Stimulated activated CD8-positive, alpha-beta memory T cell treated with anti-CD3 and anti-CD28 coated beads, Interleukin-7, amount 100 ng/mL, for 1 hour (primary cell): ENCODE results near the gene PTPRE.
"Not testable (repeated sequence)": the region's sequence is repeated elsewhere in the genome, so short reads cannot be mapped to it uniquely, and the experiment has no call there.

Source experiments
- DNase-seq, 2 donors: peaks; one replicate each; pipeline ENCODE4 v3.0.0-alpha.2; 2020; ENCODE audit warnings: low read depth in 2 of 2

PTPRE gene

DNA sequence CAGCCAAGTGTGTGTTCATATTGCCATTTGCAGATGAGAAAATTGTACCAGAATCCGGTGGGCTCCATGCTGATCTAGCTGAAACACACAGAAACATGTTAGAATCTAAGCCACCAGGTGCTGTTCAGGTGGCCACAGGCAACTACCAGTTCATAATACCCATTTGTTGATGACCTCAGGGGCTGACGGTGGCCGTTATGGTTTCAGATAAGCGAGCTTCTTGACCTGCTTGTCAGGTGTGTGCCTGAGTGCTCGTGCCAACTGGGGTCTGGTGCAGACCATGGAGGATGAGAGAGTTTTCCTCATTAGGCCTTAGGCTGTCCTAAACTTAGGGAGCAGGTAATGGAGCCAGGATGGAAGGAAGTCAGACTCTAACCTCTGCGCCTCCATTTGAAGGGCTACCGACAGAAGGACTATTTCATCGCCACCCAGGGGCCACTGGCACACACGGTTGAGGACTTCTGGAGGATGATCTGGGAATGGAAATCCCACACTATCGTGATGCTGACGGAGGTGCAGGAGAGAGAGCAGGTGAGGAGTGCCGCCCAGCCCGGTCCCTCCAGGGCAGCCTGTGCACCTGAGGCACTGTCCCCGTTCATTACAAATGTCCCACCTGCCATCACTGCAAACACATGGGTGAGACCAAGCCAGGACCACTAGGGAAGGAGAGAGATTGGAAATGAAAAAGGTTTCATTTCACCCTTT is 166.2 kb downstream of the PTPRE start:
- DNase-seq, result no peak

DNA sequence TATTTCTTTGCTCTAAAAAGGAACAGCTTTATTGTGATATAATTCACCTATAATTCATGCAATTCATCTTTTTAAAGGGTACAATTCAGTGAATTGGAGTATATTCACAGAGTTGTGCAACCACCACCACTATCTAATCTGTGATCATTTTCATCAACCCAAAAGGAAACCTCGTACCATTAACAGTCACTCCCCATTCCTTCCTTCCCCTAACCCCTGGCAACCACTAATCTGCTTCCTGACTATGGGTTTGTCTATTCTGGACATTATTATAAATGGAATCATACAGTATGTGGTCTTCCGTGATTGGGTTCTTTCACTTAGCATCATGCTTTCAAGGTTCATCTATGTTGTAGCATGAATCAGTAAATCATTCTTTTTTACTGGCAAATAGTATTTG is 167.0 kb downstream of the PTPRE start:
- DNase-seq, result no peak

DNA sequence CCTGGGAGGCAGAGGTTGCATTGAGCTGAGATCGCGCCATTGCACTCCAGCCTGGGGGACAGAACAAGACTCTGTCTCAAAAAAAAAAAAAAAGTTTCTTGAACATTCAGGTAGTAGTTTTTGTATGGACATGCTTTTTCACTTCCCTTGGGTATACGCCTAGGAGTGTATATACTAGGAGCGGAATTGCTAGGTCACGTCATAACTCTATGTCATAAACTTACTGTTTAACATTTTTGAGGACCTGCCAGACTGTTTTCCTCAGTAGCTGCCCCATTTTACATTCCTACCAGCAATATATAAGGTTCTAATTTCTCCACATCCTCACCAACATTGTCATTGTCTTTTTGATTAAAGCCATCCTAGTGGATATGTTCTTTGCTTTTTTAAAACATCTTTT is 167.7 kb downstream of the PTPRE start:
- no peak for DNase-seq

DNA sequence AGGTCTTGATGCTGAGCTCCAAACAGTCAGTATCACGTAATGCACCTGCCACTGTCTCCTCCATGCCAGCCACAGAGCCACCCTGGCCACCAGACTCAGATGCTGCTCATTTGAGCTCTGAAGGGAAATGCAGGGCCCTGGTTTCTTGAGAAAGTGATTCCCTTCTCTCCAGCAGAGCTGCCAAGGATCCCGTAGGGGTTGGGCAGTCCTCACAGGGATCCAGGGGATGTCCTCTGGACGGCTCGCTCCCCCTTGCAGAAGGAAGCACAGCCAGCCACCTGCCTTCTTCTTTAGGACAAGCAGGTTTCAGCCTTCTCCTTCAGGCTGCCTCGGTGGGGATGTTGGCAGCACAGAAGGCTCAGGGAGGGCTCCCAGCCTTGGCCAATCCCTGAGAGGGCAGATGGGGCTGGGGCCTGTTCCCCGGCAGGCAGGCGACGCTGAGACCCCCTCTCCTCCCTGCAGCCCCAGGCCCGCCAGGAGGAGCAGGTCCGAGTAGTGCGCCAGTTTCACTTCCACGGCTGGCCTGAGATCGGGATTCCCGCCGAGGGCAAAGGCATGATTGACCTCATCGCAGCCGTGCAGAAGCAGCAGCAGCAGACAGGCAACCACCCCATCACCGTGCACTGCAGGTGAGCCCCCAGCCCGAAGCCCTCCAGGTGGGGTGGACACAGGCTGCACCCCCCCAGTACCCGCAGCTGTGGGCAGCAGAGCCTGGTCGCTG is 170.4 kb downstream of the PTPRE start:
- DNase-seq, result no peak

DNA sequence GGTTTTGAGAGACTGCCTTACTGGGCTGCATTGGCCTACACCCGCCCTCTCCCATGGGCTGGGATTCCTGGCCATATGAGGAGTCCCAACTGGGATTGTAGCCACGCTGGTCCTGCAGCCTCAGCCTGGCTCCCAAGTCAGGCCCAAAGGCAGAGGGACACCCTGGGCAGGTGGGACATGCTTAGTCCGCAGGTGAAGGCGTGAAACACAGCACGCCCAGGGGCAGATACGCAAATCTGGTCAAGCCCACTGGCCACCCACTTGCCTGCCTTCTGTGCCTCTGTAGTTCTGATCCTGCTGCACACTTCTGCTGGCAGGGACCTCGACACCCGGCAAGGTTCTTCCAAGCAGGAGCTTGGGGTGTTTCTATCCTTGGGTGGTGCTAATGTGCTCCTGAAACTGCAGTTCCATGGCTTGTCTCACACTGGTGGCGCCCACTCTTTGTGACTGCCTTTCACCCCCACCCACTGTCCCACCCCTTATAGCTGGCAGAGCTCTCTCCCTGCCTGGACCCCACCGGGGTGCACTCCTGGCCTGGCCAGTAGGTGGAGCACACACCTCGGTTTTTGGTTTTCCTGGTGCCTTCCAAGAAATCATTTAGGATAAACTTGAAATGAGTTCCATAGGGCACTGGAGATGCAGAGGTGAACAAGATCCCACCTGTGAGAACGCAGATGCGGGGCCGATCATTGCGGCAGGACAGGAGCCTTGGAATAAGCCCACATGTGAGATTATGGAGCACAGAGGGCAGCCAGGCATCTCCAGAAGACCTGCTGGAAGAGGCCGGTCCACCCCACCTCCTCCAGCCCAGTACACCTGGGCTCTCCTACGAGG is 171.4 kb downstream of the PTPRE start:
- no peak for DNase-seq

DNA sequence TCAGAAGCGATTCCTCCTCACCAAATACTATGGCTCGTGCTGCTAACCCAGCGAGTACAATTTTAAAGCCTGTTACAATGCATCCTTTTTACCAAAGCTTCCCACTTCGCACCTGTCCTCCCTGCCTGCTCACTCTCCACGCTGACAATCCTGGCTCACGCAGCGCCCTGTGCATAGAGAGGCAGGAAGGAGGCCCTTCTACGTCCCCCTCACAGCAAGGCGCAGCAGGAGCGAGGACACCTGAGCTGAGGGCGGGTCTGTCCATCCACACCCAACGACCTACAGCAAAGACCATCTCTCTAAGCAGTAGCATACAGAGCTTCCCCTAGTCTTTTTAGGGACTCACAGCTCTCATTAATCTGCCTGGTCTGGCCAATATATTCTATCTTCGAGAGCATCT is 173.3 kb downstream of the PTPRE start:
- DNase-seq, result no peak

DNA sequence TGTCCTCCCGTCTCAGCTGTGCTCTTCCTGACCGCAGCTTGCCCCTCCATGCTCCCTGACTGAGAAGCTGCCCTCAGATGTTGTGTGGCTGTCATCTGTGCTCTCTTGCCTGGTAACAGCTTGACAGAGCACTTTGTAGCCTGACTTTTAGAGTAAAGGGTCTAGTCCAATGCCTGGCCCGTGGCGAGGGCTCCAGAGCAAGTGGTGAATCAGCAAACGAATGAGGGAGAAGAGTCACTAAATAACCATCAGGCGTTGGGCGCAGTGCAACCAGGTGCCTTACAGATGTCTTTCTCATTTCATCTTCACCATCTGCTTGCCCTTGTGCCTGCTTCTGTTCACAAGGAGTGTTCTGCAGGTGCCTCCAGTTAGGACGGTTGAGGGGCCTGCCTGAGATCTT is 173.7 kb downstream of the PTPRE start:
- no peak for DNase-seq

DNA sequence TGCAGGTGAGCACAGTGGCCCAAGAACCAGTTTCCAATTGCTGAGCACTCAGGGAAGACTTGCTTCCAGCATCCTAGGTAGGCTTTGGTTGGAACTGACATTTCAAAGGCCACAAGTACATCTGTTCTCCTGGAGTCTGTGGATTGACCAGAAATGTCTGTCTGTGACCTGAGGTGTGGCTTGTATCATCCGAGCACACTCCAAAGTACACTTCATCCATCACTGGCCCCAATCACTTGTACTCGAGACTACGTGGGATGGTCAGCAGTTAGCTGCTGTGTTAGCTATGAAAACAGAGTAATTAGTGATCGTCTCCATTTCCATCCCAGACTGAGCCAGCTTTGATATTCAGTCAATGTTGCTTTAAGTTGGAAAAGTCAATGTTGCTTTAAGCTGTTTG is 174.3 kb downstream of the PTPRE start:
- DNase-seq, result no peak

DNA sequence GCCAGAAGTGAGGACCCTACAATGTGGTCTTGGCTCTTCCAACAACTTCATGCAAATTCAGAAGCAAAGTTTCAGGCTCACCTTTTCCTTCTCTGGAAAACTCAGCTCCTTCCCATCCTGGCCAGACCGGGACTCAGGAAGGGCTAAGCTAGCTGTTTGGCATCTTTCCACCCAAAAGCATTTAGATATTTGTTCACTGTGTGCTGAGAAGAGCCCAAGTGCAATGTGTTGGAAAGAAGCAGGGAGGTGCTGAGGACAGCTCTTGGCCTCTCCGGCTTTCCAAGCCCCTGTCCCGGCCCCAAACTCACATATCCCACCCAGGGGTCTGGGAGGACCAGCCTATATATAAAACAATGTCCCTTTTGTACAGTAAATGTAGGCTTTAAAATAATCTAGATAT is 174.8 kb downstream of the PTPRE start:
- no peak for DNase-seq

DNA sequence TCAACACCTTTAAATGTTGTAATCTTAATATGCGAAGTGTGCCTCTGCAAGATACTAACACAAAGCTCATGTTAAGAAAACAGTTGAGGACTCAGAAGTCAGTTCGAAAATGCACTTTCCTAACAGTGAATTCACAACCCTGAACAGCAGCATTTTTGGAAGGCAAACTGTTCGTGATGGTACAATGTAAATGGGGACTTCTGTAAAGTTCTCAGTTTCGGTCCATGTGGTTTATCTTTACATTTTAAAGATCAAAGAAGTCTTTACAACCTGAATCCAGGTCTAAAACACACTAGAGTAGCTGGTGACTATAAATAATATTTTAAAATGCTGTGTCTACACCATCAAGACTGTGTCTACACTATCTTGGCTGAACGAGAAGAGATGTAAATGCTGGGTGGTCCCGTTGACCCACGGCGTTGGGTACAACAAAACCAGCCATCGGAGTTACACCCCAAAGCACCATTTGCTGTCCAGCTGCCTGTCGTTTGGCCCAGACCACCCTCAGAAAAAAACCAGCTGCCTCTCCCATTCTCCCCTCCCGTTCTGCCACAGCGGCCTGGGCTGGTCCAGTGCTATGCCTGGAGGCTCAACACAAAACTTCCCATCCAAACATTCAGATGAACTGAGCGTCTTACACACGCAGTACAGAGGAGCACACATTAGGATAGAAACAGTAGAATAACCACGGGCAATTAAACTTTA is 176.4 kb downstream of the PTPRE start:
- no peak for DNase-seq

DNA sequence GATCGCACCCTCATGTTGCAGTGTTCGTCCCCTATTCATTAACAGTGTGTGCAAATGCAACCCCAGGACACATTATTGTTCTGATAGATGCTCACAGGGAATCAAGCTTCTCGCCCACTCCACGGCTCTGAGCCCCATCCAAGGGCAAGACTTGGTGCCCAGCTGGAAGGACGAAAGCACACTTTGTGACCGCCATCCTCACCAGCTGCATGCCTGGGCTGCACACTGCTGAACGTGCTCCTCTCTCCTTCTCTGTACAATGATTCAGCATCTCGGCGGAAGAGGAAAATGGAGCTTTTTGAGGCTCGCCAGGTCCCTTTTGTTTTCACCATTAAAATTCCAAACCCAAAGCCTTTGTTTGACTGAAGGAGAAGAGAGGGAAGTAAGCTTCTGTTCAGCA is 177.5 kb downstream of the PTPRE start:
- no peak for DNase-seq

DNA sequence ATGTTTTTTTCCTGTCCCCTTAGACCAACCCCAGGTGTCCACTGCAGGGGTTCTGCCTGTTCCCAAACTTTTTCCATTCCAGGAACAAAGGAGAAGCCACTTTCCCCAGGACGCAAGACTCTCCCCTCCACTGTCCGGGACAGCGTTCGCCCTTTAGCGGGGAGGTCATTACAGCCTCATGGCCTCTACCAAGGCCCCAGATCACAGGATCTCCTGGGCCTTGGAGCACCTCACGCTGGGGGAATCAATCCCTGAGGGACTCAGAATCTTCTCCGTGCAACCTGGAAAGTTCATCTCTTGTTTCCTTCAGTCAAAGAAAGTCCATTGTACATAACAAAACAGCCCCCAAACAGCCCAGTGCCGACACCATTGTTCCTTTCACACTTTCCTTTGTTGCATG is 178.1 kb downstream of the PTPRE start:
- DNase-seq, result no peak

DNA sequence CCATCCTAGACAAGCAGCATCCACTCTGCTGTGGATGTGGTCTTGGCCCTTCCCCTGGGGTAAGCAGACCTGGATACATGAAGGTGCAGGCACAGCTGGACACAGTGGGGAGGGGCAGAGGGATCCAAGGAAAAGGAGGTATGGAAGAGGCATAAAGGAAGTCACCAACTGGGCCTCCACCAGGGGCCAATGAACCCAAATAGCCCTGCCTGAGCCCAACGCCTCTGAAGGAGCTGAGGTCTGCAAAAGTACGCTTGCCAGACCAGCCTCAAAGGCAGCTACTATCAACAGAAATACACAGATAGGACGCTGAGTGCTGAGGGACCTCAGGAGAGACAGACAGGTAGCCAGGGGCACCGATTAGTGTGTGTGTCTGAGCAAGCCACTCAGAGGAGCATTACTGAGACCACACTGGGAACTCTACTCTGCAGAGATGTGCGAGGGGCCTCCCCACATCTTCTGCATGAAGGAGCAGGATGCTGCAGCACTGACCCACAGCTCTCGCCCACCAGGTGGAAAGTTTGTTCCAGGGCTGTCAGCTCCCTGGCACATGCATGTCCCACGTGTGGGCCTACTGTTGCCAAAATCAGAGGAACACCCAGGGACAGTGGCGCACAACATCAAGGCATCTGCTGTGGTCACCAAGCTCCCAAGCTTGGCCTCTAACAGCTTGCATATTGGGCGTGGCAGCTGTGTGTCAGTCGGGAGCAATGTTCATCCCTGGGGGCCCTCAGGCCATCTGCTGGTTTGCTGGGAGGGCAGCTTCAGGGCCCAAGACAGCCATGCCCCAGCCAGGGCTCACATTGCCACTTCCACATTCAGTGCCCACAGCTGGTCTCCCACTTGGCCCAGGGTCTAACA is 179.3 kb downstream of the PTPRE start:
- no peak for DNase-seq

DNA sequence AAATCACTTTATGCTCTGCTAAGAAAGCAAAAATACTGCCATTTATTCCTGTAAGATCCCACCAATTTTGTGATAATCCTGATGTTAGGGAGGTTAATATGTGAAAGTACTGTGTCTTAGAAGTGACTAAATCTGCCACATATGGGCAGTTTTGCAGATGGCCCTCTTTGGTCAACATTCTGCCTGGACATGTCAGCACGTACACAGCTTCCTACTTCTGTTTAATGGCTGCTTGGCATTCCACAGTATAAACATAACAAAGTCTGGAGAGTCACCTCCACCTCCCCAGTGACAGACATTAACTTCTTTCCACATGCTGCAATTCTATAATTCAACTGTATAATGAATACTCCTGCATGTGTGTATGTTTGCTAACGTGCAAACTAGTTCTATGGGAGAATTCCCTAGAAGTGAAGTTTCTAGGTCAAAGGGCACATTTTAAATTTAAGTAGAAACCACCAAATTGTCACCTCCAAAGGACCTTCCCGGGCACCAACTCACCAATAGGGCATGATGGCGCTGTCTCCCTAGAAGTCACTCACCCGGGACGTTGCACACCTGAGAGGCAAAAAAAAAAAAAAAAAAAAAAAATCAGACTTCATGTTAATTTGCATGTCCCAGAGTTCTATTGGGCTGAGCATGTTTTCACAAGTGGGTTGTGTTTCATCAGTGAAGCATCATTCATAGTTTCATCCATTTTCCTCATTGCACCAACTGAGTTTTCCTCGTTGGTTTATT is 180.4 kb downstream of the PTPRE start:
- DNase-seq, result no peak

DNA sequence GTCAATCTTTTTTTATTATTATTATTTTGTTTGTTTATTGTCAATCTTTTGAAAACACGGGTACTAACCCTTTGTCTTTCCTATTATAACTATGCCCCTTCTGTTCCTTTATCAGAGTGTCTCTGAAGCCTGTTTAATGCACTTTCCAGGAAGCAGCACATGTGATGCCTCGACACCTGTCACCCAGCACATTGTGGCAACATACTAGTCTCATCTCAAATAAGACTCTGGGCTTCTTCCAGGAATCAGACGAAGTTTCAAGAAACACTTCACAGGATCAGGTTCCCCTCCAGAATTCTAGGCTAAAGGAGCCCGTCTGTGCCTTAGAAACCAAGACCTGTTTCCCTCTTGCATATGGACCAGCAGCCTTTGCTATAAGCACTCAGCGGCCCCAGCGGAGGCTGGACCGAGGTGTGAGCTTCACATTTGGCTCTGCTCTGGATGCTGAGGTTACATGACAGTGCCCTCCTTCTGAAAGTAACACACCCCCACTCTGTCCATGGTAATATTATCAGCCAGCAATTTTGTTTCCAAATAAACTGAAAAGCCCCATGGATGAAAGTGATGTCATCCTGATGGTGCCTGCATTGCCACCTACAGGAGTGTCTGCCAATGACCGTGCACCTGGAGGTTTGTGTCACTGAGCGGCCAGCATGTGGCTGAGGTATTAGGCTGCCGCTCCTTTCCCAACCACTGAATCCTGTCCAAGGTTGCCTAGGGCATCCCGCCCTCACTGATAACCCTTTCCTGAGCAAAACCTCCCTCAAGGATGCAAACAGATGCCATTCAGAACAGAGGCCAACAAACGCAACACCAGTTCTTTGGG is 181.2 kb downstream of the PTPRE start:
- DNase-seq, result no peak

DNA sequence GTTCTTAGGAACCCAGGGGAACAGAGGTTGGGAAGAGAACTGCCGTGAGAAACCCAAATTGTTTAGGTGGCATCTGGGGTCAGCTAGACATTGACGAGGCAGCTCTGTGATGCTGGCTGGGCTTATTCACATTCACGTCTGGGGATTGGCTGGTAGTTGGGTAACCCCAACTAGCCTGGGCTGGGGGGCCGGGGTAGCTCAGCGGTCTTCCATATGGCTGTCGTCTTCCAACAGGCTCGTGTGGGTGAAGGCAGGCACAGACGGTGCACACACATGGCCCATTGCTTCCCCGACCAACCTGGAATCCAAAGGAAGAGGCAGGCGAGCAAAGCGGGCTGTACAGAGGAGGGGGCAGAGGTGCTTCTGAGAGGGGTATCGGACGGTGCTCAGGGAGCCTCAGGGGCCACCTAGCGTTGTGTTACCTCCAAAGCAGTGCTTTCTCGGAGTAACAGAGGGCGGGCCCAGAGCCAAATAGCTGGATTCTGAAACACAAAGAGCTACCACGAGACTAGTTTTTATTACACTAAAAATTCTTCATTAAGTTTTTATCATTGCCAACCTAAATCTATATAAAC is 184.8 kb downstream of the PTPRE start:
- no peak for DNase-seq

DNA sequence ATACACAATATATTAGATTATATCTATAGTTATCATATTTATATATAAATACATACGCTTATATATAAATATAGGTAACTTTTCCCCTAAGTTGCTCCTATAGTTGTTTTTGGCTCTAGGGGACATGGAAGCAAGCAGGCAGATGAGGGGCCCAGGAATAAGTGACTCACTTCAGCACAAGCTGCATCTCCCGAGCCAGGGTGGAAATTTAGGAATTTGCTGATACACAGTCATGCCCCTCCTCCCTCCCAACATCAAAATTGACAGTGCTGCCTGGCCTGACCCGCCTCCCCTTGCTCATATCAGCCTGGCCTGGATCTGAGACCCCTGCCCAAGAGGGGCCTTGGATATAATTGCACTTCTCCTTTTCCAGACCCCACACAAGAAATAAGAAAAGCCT is 185.6 kb downstream of the PTPRE start:
- no peak for DNase-seq

DNA sequence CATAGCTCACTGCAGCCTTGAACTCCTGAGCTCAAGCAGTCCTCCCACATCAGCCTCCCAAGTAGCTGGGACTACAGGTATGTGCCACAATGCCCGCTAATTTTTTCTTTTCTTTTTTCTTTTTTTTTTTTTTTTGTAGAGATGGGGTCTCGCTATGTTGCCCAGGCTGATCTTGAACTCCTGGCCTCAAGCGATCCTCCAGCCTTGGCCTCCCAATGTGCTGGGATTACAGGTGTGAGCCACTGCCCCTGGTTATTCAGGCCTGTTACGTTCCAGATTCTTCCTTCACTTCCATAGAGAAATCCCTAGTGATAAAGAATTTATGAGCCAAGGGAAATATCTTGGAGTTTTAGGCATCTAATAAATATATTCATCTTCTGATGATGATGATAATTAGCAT is 187.7 kb downstream of the PTPRE start:
- not testable (repeated sequence) for DNase-seq
